Upper lobe of left lung (tissue), 6 donors: ENCODE measurements around the gene ADORA1. TPM values are rescaled to one million over a fixed set of nuclear protein-coding genes. Genes with fewer than 3 reads are reported as not detected.

Source experiments
- ATAC-seq, 2 donors: fragments of 200-7000 bp; cut with Tn5 transposase; one replicate each; pipeline ENCODE4 v1.9.1; 2022; ENCODE audit warnings: mild to moderate bottlenecking in 2 of 2, moderate library complexity in 2 of 2; ENCODE audit not compliant: low FRiP score in 2 of 2
- DNase-seq, 2 donors: peaks; one replicate each; pipeline ENCODE4 v3.0.0-alpha.2; 2019 to 2020
- H3K27ac ChIP-seq, 4 donors: fragments of 200-600 bp; sonication (generic); one replicate each; pipeline ENCODE4 v1.5.1; 2016 to 2019
- H3K27me3 ChIP-seq, 4 donors: fragments of 200-600 bp; sonication (generic); one replicate each; pipeline ENCODE4 v1.5.1; 2017 to 2019
- H3K36me3 ChIP-seq, 4 donors: fragments of 200-600 bp; sonication (generic); one replicate each; pipeline ENCODE4 v1.5.1; 2016 to 2019
- H3K4me1 ChIP-seq, 4 donors: fragments of 200-600 bp; sonication (generic); one replicate each; pipeline ENCODE4 v1.5.1; 2018 to 2019
- H3K4me3 ChIP-seq, 4 donors: fragments of 200-600 bp; sonication (generic); one replicate each; pipeline ENCODE4 v1.5.1; 2017 to 2019; ENCODE audit warnings: mild to moderate bottlenecking in 2 of 4, moderate library complexity in 1 of 4
- H3K9me3 ChIP-seq, 4 donors: fragments of 200-600 bp; sonication (generic); one replicate each; pipeline ENCODE4 v1.5.1; 2018 to 2019
- EP300 ChIP-seq, 4 donors: sonication (generic); formaldehyde crosslinking; IDR thresholded peaks; one replicate each; pipeline ENCODE4 v1.5.1; 2017; ENCODE audit warnings: antibody characterized with exemption in 4 of 4, control low read depth in 2 of 4
- POLR2A ChIP-seq, 4 donors: fragments of 450-650 bp; IDR thresholded peaks; one replicate each; pipeline ENCODE4 v1.5.1; 2016 to 2017; ENCODE audit warnings: antibody characterized with exemption in 4 of 4, mild to moderate bottlenecking in 2 of 4
- POLR2AphosphoS5 ChIP-seq, 2 donors: sonication (generic); formaldehyde crosslinking; IDR thresholded peaks; one replicate each; pipeline ENCODE4 v1.5.1; 2017; ENCODE audit warnings: antibody characterized with exemption in 2 of 2
- WGBS, 2 donors: methylation state at CpG; one replicate each; pipeline ENCODE4 v1.1.5; 2017 to 2018; 5-methylcytosine and 5-hydroxymethylcytosine counted together
- total RNA-seq, 6 donors: library from RNA; depleted of rRNA in 4 of 6; stranded (reverse); fragments of >200 nt in 4 of 6; gene quantifications; one replicate each; pipeline versions ENCODE4 v1.1.0 to v1.2.1, GENCODE V29; 2016 to 2021
- TF ChIP-seq, protein P1 (sequence below), 6 experiments: fragments of 450-650 bp in 4 of 6; fragments of 200-600 bp in 2 of 6; sonication (generic) in 2 of 6; IDR thresholded peaks; one replicate each; pipeline ENCODE4 v1.5.1; 2016 to 2019; ENCODE audit warnings: antibody characterized with exemption in 6 of 6
- donor health status: DM: no; HTN: no; CAD: no; lungs with moderate emphysema.
- donor health status: DM: no; HTN: yes; CAD: no; lungs with severe emphysema.

The ADORA1 gene
- total RNA-seq, 6 donors from 2014 or later = 0.20 to 5.4 (median 3.1) TPM

GRCh38 chr1:203136409-203137042, 9.0 kb downstream of the ADORA1 start:
- Histone ChIP-seq H3K9me3 (no peaks in the 10 kb centered on the region), H3K4me1 (peaks cover 0 to 11% (median 0%) of the 10 kb centered on the region in 4 donors), H3K4me3 (no peak overlapping the region), H3K27me3 (no peaks in the 10 kb centered on the region), H3K36me3 (no peaks in the 10 kb centered on the region), H3K27ac (no peak overlapping the region)
- DNase-seq = no peak
- no peak for ATAC-seq
- whole genome bisulfite sequencing, 2 donors = 80 to 94% methylated on average over 1 of the region's 1 CpG
- no peak for TF ChIP-seq EP300 (IDR thresholded peaks at IDR 0.05)
- no peak for TF ChIP-seq POLR2A (IDR thresholded peaks at IDR 0.05)

DNA sequence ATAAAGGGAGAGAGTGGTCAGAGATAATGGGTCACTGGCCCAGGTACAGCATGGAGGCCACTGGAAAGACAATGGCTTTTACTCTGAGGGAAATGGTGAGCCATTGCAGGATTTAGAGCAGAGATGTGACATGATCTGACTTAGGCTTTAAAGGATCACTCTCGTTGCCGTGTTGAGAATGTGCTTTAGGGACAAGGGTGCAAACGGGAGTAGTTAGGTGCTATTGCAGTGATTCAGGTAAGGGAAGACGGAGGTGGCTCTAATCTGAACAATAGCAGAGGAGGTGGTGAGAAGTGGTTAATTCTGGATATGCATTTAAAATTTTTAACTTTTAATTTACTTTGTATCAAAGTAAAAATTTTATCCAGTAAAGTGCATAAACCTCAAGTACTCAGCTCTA, 9.8 kb downstream of the ADORA1 start:
- H3K4me1 ChIP-seq = peaks cover 0 to 11% (median 0%) of the 10 kb centered on the region in 4 donors
- TF ChIP-seq EP300 (IDR thresholded peaks at IDR 0.05) = no peak
- no peak for TF ChIP-seq POLR2AphosphoS5 (IDR thresholded peaks at IDR 0.05)
- TF ChIP-seq POLR2A (IDR thresholded peaks at IDR 0.05) = no peak
- TF ChIP-seq, protein P1, sequence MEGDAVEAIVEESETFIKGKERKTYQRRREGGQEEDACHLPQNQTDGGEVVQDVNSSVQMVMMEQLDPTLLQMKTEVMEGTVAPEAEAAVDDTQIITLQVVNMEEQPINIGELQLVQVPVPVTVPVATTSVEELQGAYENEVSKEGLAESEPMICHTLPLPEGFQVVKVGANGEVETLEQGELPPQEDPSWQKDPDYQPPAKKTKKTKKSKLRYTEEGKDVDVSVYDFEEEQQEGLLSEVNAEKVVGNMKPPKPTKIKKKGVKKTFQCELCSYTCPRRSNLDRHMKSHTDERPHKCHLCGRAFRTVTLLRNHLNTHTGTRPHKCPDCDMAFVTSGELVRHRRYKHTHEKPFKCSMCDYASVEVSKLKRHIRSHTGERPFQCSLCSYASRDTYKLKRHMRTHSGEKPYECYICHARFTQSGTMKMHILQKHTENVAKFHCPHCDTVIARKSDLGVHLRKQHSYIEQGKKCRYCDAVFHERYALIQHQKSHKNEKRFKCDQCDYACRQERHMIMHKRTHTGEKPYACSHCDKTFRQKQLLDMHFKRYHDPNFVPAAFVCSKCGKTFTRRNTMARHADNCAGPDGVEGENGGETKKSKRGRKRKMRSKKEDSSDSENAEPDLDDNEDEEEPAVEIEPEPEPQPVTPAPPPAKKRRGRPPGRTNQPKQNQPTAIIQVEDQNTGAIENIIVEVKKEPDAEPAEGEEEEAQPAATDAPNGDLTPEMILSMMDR (IDR thresholded peaks at IDR 0.05) = no peak
- no peak overlapping the region for H3K4me3 ChIP-seq
- H3K36me3 ChIP-seq = no peaks in the 10 kb centered on the region
- no peaks in the 10 kb centered on the region for H3K9me3 ChIP-seq
- DNase-seq = no peak
- no peaks in the 10 kb centered on the region for H3K27me3 ChIP-seq
- WGBS, 2 donors = 91 to 92% methylated on average over 4 of the region's 4 CpGs
- no peak overlapping the region for H3K27ac ChIP-seq
- no peak for ATAC-seq

DNA sequence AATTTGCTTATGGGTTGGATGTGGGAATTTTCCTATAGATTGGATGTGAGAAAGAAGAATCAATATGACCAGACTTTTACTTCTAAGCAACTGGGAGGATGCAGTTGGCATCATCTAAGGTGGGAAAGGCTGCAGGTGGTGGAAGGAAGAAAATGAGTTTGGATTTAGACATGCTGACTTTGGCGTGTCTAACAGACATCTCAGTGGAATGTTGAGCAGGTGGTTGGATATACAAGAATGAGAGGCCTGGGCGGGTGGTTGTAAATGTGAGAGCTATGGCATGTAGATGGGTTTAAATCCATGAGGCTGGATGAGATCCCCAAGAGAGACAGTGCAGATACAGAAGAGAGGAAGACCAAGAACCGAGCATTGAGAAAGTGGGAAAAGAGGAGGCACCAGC, 10.5 kb downstream of the ADORA1 start:
- H3K4me1 ChIP-seq = peaks cover 0 to 11% (median 0%) of the 10 kb centered on the region in 4 donors
- H3K36me3 ChIP-seq = no peaks in the 10 kb centered on the region
- H3K27ac ChIP-seq = no peak overlapping the region
- H3K27me3 ChIP-seq = no peaks in the 10 kb centered on the region
- no peaks in the 10 kb centered on the region for H3K9me3 ChIP-seq
- H3K4me3 ChIP-seq = no peak overlapping the region
- DNase-seq = no peak
- ATAC-seq = no peak
- 90 to 96% methylated on average over 3 of the region's 3 CpGs for WGBS, 2 donors
- no peak for TF ChIP-seq POLR2A (IDR thresholded peaks at IDR 0.05)
- no peak for TF ChIP-seq EP300 (IDR thresholded peaks at IDR 0.05)
- TF ChIP-seq, protein P1 (IDR thresholded peaks at IDR 0.05) = no peak
- no peak for TF ChIP-seq POLR2AphosphoS5 (IDR thresholded peaks at IDR 0.05)

- 83% methylated on average over 8 of the region's 8 CpGs for WGBS, 2 donors
- H3K4me1 ChIP-seq = no peaks in the 10 kb centered on the region
- no peaks in the 10 kb centered on the region for H3K9me3 ChIP-seq
- ATAC-seq (no peak), DNase-seq (no peak)
- H3K4me3 ChIP-seq = no peak overlapping the region
- no peaks in the 10 kb centered on the region for H3K27me3 ChIP-seq
- no peak for TF ChIP-seq POLR2A (IDR thresholded peaks at IDR 0.05)
- TF ChIP-seq EP300 (IDR thresholded peaks at IDR 0.05) = no peak
- TF ChIP-seq POLR2AphosphoS5 (IDR thresholded peaks at IDR 0.05) = no peak
- TF ChIP-seq, protein P1 (IDR thresholded peaks at IDR 0.05) = no peak
- H3K27ac ChIP-seq = no peak overlapping the region
- H3K36me3 ChIP-seq = no peaks in the 10 kb centered on the region
Measured at GRCh38 chr1:203139976-203140475, 12.5 kb downstream of the ADORA1 start.

- Histone ChIP-seq H3K4me1 (no peaks in the 10 kb centered on the region), H3K4me3 (no peak overlapping the region), H3K27ac (no peak overlapping the region), H3K9me3 (no peaks in the 10 kb centered on the region), H3K27me3 (no peaks in the 10 kb centered on the region), H3K36me3 (no peaks in the 10 kb centered on the region)
- TF ChIP-seq POLR2A (IDR thresholded peaks at IDR 0.05) (no peak), EP300 (IDR thresholded peaks at IDR 0.05) (no peak), POLR2AphosphoS5 (IDR thresholded peaks at IDR 0.05) (no peak)
- TF ChIP-seq, protein P1 (IDR thresholded peaks at IDR 0.05) = no peak
- 29 to 75% methylated on average over 1 to 5 of the region's 5 CpGs for WGBS, 2 donors
- ATAC-seq (no peak), DNase-seq (no peak)
Measured at GRCh38 chr1:203140743-203141520, 13.4 kb downstream of the ADORA1 start.
